ENCODE data around the gene PRKCQ.
A peak's percentile ranks its signal among the peaks of the same experiment; 100 is the strongest.

Gene PRKCQ

GRCh38 chr10:6404127-6405072, 175.7 kb downstream of the PRKCQ start:
- DNase-seq, result no peak

DNA sequence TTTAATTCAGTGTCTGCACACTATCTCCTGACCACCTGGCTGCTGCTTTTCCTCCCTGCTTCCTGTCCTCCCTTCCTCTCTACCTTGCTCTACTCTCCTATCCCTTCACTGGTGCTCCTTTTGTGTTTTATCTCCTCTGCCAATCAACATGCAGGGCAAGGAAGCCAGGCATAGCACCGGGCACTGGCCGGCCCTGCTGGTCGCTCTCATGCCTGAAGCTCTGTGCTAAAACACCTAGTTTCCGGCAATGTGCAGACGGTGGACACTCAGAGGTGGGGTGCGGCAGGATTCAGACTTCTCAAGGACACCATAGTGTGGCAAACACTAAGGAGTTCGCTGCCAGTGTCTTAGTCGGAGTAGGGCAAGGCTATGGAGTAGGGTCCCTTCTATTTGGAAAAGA, 177.1 kb downstream of the PRKCQ start:
- DNase-seq, result no peak

DNA sequence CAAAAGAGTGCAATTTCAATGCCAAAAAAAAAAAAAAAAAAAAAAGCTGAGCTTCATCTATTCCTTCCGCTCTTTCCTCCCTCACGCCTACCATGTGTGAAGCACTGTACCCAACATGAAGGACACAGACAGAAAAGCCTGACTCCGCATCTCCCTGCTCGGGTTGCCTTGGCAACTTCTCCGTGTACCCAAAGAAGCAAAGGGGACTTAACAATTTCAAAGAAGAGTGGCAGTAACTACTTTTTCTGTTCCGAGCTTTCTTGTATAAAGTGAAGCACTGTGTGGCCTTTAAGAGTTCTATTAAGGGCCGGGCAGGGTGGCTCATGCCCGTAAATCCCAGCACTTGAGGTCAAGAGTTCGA, 177.7 kb downstream of the PRKCQ start:
- DNase-seq, result peak in 1 of 6 experiments; percentile 19

GRCh38 chr10:6401558-6402348, 178.3 kb downstream of the PRKCQ start:
- peak; percentile 15 to 73 (median 46) for DNase-seq

DNA sequence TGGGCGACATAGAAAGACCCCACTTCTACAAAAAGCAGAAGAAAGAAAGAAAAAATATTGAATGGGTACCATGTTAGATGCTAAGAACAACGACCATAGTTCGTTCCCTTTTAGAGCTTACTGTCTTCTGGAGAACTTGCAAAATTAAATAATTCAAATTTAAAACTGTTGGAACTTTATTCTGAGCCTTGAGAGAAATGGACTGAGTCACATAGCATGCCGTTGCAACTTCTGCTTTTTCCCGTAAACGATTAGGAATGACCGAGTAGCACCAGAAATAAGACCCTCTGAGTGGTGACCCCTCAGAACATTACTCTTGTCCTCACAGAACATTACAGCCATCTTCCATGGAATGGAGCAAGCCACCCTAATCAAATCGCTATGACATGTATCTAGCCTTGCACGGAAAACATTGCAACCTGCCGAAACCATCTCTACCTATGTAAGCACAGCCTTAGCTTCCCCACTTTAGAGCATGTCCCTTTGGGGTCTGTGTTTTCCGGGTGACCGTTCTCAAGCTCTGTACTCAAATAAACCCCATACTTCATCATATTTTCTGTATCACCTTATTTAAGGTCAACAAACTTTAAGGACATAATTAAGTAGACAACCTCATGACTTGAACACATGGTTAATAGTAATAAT, 179.1 kb downstream of the PRKCQ start:
- no peak for DNase-seq

DNA sequence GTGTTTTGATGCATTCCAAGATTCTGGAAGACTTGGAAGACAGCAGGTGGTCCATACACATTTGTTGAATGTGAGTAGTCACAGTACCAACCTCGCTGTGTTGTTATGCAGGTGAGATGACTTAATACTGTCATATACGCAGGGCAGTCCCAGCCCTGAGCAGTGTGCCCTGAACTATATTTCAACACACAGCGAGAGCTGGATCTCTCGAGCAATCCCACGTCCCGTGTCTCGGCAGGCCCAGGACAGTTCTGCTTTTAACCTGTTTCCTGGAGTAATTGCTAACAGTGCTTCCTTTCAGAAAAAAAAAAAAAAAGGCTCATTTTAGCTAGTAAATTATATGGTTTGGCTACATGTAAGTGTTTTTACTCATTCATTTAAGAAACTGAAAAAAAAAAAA, 179.7 kb downstream of the PRKCQ start:
- no peak for DNase-seq

GRCh38 chr10:6399879-6400278, 180.2 kb downstream of the PRKCQ start:
- no peak for DNase-seq

DNA sequence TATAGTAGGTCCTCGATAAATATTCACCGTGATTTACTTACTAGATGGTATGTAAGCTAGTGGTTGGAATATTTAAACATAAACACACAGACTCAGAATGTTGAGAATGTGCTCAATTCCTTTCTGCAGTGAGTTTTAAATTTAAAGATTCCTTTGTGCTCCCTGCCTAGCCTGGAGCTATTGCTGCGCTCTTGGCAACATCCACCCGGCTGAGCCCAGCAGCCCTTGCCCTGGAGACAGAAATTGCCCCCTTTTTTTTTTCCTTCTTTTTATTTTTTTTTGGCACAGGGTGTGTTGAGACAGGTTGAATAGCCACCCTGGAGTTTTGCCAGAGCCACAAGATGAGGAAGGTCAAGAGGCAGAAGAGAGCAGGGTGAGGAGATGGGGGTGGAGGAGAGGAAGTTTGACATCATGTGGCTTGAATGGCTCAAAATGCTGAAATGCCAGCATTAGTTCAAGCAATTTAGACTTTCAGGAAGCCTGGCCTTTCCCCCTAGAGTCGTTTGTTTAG, 180.8 kb downstream of the PRKCQ start:
- DNase-seq, result no peak

GRCh38 chr10:6398399-6398798, 181.7 kb downstream of the PRKCQ start:
- DNase-seq, result no peak

GRCh38 chr10:6396652-6397051, 183.4 kb downstream of the PRKCQ start:
- DNase-seq, result no peak

- no peak for DNase-seq
Measured at GRCh38 chr10:6396226-6396625, 183.8 kb downstream of the PRKCQ start.

GRCh38 chr10:6395606-6396005, 184.5 kb downstream of the PRKCQ start:
- DNase-seq, result no peak

DNA sequence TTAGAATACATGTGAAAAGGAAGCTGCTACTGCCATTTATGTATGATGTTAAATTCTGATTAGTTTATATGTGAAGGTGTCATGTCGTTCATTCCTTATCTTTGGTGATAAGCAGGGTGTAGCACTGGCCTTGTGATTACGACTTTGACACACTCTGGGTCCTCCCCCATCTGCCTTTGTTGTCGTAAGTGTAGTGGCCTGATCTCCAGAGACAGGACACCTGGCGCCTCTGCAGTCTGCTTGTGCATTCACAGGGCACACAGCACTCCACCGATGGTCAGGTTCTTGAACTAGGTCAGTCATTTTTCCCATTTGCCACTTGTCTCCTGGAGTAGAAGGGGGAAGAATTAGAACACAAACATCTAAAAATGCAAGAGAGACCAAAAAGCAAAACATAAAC, 186.0 kb downstream of the PRKCQ start:
- DNase-seq, result no peak

DNA sequence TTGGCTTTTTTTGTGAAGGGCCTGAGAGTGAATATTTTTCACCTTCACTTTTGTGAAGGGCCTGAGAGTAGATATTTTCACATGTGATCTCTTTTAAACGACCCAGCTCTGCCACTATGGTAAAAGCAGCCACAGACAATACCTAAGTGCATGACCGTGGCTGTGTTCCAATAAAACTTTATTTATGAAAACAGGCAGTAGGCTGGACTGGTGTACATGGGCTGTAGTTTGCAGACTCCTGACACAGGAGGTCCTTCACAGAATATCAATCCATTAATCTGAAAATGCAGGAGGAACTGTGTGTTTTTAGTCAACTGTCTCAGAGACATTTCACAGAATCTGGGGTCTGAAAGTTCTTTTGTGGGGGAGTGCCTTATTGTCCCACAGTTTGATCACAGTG, 186.9 kb downstream of the PRKCQ start:
- no peak for DNase-seq

- no peak for DNase-seq
Measured at GRCh38 chr10:6390213-6390845, 189.7 kb downstream of the PRKCQ start.

DNA sequence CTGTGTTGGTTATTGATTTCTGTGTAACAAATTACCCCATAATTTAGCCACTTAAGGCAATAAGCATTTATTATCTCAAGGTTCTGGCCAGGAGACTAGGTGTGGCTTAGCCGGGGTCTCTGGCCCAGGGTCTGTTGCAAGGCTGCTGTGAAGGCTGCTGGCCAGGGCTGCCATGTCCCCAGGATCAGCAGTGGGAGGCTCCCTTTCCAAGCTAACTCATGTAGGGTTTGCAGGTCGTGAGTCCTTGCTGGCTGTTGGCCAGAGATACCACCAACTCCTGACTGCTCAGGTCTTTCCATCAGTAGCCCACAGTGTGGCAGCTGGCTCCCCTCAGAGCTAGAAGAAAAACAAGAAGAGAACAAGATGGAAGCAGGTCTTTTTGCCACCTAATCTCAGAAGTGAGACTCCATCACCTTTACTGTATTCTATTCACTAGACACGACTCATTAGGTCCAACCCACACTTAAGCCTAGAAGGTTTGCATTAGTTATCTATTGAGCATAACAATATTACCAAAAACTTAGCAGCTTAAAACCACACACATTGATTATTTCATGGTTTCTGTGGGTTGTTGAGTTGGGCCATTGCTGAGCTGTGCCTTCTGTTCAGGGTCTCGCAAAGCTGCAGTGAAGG, 191.7 kb downstream of the PRKCQ start:
- DNase-seq, result no peak

- DNase-seq, result no peak
Measured at GRCh38 chr10:6386960-6387359, 193.1 kb downstream of the PRKCQ start.

DNA sequence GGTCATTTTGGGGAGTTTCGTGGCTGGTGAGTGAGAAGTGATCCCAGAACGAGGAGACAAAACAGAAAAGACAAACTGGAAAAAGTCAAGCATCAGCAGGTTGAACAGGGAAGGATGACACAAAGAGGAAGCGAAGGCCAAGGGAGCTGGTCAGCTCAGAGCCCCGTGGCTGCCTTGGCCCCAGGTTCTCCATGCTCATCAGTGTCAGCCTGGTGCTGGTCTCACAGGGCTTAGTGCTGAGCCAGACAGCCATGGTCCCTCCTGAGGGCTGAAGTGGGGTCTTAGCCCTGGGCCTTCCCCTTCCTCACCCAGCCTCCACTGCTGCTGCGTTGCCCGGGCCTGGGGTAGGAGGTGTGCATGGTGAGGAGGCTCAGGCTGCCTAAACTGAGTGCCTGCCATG, 193.7 kb downstream of the PRKCQ start:
- no peak for DNase-seq

GRCh38 chr10:6385665-6386064, 194.4 kb downstream of the PRKCQ start:
- no peak for DNase-seq

DNA sequence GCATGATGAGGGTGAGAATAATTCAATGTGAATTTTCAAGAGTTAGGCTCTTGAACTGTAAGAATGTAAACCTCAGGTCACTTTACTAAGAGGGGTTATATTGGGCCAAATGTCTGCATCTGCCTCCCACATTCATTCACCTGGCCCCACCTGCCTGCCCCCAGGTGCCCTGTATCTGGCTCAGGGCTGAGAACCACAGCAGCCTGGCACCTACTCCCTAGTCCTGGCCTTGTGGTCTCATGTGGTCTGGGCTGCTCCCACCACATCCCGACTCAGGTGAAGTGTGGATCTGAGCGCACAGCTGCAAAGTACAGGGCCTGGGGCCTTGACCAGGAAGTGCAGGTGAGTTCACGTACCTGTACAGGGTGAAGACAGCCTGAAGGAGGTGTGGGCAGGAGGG, 195.2 kb downstream of the PRKCQ start:
- DNase-seq, result no peak

- no peak for DNase-seq
Measured at GRCh38 chr10:6384031-6384430, 196.0 kb downstream of the PRKCQ start.

DNA sequence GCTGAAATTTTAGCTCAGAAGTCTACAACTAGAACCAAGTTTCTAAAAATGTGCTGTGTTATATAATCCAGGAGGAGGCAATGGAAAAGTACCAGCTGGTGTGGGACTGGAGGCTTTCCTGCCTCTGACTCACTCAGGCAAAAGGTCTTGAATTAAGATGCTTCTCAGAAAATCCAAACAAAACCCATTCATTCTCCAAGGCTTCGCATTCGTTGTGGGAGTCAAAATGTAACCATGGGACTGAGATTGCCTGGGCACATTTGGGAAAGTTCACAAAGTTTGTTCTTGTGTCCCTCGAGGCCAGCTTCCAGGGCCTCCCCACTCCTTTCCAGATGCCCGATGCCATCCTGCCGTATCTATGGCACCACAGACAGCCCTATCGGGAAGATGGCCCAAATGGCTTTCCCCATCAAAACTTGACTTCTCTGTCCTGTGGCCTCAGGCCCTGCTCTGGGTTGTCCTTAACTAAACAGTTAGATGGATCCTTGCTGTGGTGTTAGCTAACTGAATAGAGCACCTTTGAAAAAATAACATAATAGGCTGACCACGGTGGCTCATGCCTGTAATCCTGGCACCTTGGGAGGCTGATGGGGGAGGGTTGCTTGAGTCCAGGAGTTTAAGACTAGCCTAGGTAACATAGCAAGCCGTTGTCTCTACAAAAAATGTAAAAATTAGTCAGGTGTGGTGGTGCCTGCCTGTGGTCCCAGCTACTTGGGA, 196.8 kb downstream of the PRKCQ start:
- DNase-seq, result no peak

Data from stimulated activated naive CD4-positive, alpha-beta T cell (primary cell).